Panc1 (cell line): ENCODE measurements around the gene GNAS. TPM values are rescaled to one million over a fixed set of nuclear protein-coding genes. Genes with fewer than 3 reads are reported as not detected.

Experiments
- ATAC-seq: fragments of 200-7000 bp; cut with Tn5 transposase; 2 replicates; pipeline ENCODE4 v1.9.1; 2020; ENCODE audit warnings: mild to moderate bottlenecking, moderate library complexity
- BruUV-seq: library from RNA; stranded (reverse); fragments of 400-500 nt; replicated peaks from 2 replicates; lab custom pipeline; 2021; lab: Mats Ljungman, UMichigan
- CTCF ChIA-PET: fragments of 300-600 bp; sonication (Branson Sonifier 250); formaldehyde crosslinking; loops from one replicate; lab custom pipeline; 2022; ENCODE audit warnings: antibody characterized with exemption; lab: Charles Lee
- POLR2A ChIA-PET: fragments of 300-600 bp; sonication (Branson Sonifier 250); formaldehyde crosslinking; loops from one replicate; lab custom pipeline; 2022; ENCODE audit warnings: antibody characterized with exemption; lab: Charles Lee
- DNase-seq: peaks from one replicate; pipeline ENCODE4 v3.0.0-alpha.2; 2010; ENCODE audit warnings: low read depth, low spot score
- H3K27ac ChIP-seq: 2 replicates; pipeline ENCODE4 v1.5.1; 2011; ENCODE audit warnings: mild to moderate bottlenecking, low read length, inconsistent platforms
- H3K27me3 ChIP-seq: fragments of 200-500 bp; sonication (Bioruptor generic); 2 replicates; pipeline ENCODE4 v1.6.0; 2014; ENCODE audit warnings: low read length, inconsistent platforms; ENCODE audit not compliant: control insufficient read depth, insufficient read depth
- H3K36me3 ChIP-seq: fragments of 200-500 bp; sonication (Bioruptor generic); 2 replicates; pipeline ENCODE4 v1.5.1; 2014; ENCODE audit warnings: inconsistent platforms, mild to moderate bottlenecking, low read length, moderate library complexity; ENCODE audit not compliant: control insufficient read depth, insufficient read depth
- H3K4me1 ChIP-seq: 2 replicates; pipeline ENCODE4 v1.5.1; 2011; ENCODE audit warnings: inconsistent platforms, mild to moderate bottlenecking, low read length, moderate library complexity; ENCODE audit not compliant: control insufficient read depth, insufficient read depth
- H3K4me3 ChIP-seq, 2 experiments: 2 replicates each; pipeline ENCODE4 v1.5.1; 2011 to 2012; ENCODE audit warnings: low read depth in 2 of 2, low read length in 2 of 2, mild to moderate bottlenecking in 2 of 2, inconsistent platforms in 1 of 2, moderate library complexity in 1 of 2
- H3K9me3 ChIP-seq: fragments of 200-500 bp; sonication (Bioruptor generic); 2 replicates; pipeline ENCODE4 v1.5.1; 2014; ENCODE audit warnings: low read depth, mild to moderate bottlenecking, inconsistent platforms, low read length, moderate library complexity; ENCODE audit not compliant: control insufficient read depth, insufficient read depth
- CTCF ChIP-seq: fragments of 450-650 bp; IDR thresholded peaks from 2 replicates; pipeline ENCODE4 v1.5.1; 2017; ENCODE audit warnings: mild to moderate bottlenecking
- POLR2AphosphoS5 ChIP-seq: IDR thresholded peaks from 2 replicates; pipeline ENCODE4 v1.6.1; 2012; ENCODE audit warnings: mild to moderate bottlenecking, low read depth, low read length, moderate library complexity
- REST ChIP-seq, 2 experiments: IDR thresholded peaks; 2 replicates each; pipeline ENCODE4 v1.6.1; 2011 to 2012; ENCODE audit warnings: low read depth in 2 of 2, control low read depth in 1 of 2, low read length in 1 of 2, mild to moderate bottlenecking in 1 of 2, moderate library complexity in 1 of 2; ENCODE audit not compliant: insufficient read depth in 1 of 2
- SIN3A ChIP-seq: IDR thresholded peaks from 2 replicates; pipeline ENCODE4 v1.6.1; 2012; ENCODE audit warnings: low read depth, mild to moderate bottlenecking, low read length, moderate library complexity, borderline replicate concordance; ENCODE audit not compliant: insufficient read depth
- TCF7L2 ChIP-seq: IDR thresholded peaks from 2 replicates; pipeline ENCODE4 v1.6.1; 2011; ENCODE audit warnings: mild to moderate bottlenecking, low read depth, low read length, inconsistent platforms
- in situ Hi-C: cut with HindIII; loops from 2 replicates; pipeline ENCODE4 v1.10.0; 2016; ENCODE audit warnings: low sequenced_read_pairs, low pct_unique_long_range_greater_than_20kb
- intact Hi-C: fragments of 100-400 bp; cut with micrococcal nuclease; formaldehyde crosslinking; loops from one replicate; pipeline ENCODE4 v1.10.0; 2022; ENCODE audit not compliant: unreplicated experiment
- total RNA-seq: library from RNA; stranded (reverse); gene quantifications from one replicate; pipeline ENCODE4 v1.2.1, GENCODE V29; 2021; ENCODE audit not compliant: unreplicated experiment

The GNAS gene
- total RNA-seq, 1 experiment from 2014 or later: 756 TPM

- intact Hi-C loops (no loop called here), in situ Hi-C loops (no loop called here)
- H3K9me3 ChIP-seq: no peaks in the 10 kb centered on the region
- peaks cover 14% of the 10 kb centered on the region for H3K27me3 ChIP-seq
- TF ChIP-seq SIN3A (no peak), TCF7L2 (no peak), REST (IDR thresholded peaks at IDR 0.05; ENCODE audit: insufficient read depth in 1 of 2, low read depth in 2 of 2, low read length in 1 of 2) (no peak), POLR2AphosphoS5 (no peak)
- H3K27ac ChIP-seq: no peak overlapping the region
- no peak for DNase-seq
- CTCF ChIA-PET: no interaction called here
- no TSS peak for BruUV-seq
- H3K4me3 ChIP-seq: no peak overlapping the region
- POLR2A ChIA-PET: no interaction called here
- no peaks in the 10 kb centered on the region for H3K36me3 ChIP-seq
- peaks cover 6% of the 10 kb centered on the region for H3K4me1 ChIP-seq
- ATAC-seq: no peak
These were observed 17.3 kb upstream of the GNAS start for GRCh38 chr20:58835231-58835630.

- Histone ChIP-seq H3K36me3 (no peaks in the 10 kb centered on the region), H3K4me1 (peaks cover 12% of the 10 kb centered on the region), H3K9me3 (no peaks in the 10 kb centered on the region), H3K4me3 (no peak overlapping the region), H3K27me3 (peaks cover 22% of the 10 kb centered on the region), H3K27ac (no peak overlapping the region)
- ChIA-PET CTCF (no interaction called here), POLR2A (no interaction called here)
- ATAC-seq: no peak
- no TSS peak for BruUV-seq
- TF ChIP-seq POLR2AphosphoS5 (no peak), CTCF (no peak), TCF7L2 (no peak), REST (IDR thresholded peaks at IDR 0.05; ENCODE audit: insufficient read depth in 1 of 2, low read depth in 2 of 2, low read length in 1 of 2) (no peak), SIN3A (no peak)
- DNase-seq: no peak
- in situ Hi-C loops: no loop called here
- intact Hi-C loops: no loop called here
These were observed 15.8 kb upstream of the GNAS start for GRCh38 chr20:58836616-58837204.
